ENCODE measurements around the gene MBD1.

GRCh38 chr18:50320719-50321118, 39.4 kb upstream of the MBD1 start:
- TF ChIP-seq CTCF (IDR thresholded peaks at IDR 0.05; ENCODE audit: poor library complexity) (no peak), EZH2 (IDR thresholded peaks at IDR 0.05; ENCODE audit: borderline replicate concordance) (no peak), EZH2phosphoT487 (IDR thresholded peaks at IDR 0.05; ENCODE audit: low read depth, severe bottlenecking, unreplicated experiment) (no peak)
